Activated T-helper 17 cell treated with anti-CD3 and anti-CD28 coated beads, Interleukin-2, amount 50 U/mL, for 72 hours (primary cell): Measurements from ENCODE around the gene ALPG. TPM values are rescaled to one million over a fixed set of nuclear protein-coding genes. Genes with fewer than 3 reads are reported as not detected.
A peak's percentile ranks its signal among the peaks of the same experiment; 100 is the strongest.
"Not testable (repeated sequence)": the region's sequence is repeated elsewhere in the genome, so short reads cannot be mapped to it uniquely, and the experiment has no call there.

Source experiments
- ATAC-seq: fragments of 150-1000 bp; cut with Tn5 transposase; replicated peaks from 2 replicates; pipeline ENCODE4 v1.10.0; 2021; ENCODE audit warnings: mild to moderate bottlenecking, moderate library complexity
- H3K27ac Mint-ChIP-seq: one replicate; pipeline ENCODE4 v1.8.0; 2022; ENCODE audit warnings: mixed read lengths
- H3K27me3 Mint-ChIP-seq: one replicate; pipeline ENCODE4 v1.8.0; 2022; ENCODE audit warnings: mixed read lengths
- H3K36me3 Mint-ChIP-seq: one replicate; pipeline ENCODE4 v1.8.0; 2022; ENCODE audit warnings: low read depth, mild to moderate bottlenecking, mixed read lengths
- H3K4me1 Mint-ChIP-seq: one replicate; pipeline ENCODE4 v1.8.0; 2022; ENCODE audit warnings: mixed read lengths
- H3K4me3 Mint-ChIP-seq: one replicate; pipeline ENCODE4 v1.8.0; 2022; ENCODE audit warnings: mild to moderate bottlenecking, mixed read lengths
- H3K9me3 Mint-ChIP-seq: one replicate; pipeline ENCODE4 v1.8.0; 2022; ENCODE audit warnings: mixed read lengths
- total RNA-seq, 2 donors: library from RNA; stranded (reverse); gene quantifications; one replicate each; pipeline ENCODE4 v1.2.3, GENCODE V29; 2022

The ALPG gene
- not detected for total RNA-seq

DNA sequence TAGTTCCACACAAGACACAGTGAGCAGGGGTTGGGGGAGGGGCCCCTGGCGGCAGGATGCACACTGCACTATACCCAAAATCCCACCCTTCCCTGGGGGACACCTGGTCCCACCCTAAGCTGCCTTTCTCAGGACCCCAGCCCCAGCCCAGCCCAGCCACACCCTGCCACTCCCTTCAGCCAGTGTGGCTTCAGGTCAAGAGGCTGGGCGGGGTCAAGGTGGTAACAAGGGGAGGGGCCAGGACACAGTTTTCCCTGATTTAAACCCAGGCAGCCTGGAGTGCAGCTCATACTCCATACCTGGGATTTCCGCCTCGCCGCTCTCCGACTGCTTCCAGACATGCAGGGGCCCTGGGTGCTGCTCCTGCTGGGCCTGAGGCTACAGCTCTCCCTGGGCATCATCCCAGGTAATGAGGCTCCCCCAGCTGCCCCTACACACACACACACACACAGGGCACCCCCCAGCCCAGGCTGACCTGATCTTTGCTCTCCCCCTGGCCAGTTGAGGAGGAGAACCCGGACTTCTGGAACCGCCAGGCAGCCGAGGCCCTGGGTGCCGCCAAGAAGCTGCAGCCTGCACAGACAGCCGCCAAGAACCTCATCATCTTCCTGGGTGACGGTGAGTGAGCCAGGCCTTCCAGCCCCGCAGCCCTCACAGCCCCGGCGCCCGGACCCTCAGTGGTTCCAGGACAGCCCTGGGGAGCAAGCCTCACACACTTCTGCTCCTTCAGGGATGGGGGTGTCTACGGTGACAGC lies at the start of gene ALPG:
ALPG (plus strand) TSS at position 289 of the 755 bp plus-strand sequence; CDS start at position 340, 51 bp downstream.
- no peaks in the 10 kb centered on the region for H3K36me3 Mint-ChIP-seq
- no peak within 1 kb of the TSS for H3K27ac Mint-ChIP-seq
- H3K4me3 Mint-ChIP-seq, result no peak within 1 kb of the TSS
- H3K9me3 Mint-ChIP-seq, result no peaks in the 10 kb centered on the region
- peaks cover 13% of the 10 kb centered on the region for H3K27me3 Mint-ChIP-seq
- no peaks in the 10 kb centered on the region for H3K4me1 Mint-ChIP-seq
- no peak for ATAC-seq

DNA sequence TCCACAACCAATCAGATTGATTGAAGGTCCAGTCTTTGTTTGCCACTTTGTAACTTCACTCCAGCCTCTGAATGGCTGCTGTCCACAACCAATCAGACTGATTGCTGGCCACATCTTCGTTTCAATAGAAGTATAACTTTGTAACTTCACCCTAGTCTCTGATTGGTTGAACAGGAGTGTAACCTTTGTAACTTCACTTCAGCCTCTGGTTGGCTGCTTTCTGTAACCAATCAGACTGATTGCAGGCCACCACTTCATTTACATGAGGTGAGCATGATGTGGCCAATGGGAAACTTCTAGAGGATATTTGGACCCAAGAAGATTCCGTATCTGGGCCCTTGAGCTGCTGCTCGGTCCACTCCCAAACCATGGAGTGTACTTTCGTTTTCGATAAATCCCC lies 45.0 kb upstream of the ALPG start:
- no peak for ATAC-seq

DNA sequence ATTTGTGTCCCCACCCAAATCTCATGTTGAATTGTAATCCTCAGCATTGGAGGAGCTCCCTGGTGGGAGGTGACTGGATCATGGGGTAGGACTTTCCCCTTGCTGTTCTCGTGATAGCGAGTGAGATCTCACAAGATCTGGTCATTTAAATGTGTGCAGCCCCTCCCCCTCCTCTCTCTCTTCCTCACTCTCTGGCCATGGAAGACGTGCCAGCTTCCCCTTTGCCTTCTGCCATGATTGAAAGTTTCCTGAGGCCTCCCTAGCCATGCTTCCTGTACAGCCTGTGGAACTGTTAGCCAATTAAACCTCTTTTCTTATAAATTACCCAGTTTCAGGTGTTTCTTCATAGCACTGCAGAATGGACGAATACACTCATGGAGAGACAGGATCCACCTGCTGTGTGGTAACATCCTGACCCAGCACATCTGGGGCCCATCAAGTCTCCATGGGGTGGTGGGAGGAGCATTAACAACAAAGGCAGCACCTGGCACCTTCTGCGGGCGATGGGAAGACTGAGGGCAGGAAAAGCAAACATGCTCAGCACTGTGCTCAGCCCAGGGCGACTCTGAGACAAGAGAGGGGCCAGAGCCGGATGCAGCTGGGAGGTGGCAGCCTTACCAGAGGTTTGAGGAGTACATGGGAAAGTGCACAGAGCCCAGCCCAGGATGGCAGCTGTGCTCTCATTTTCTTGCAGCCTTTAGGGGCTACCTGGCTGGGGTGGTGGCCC lies 44.3 kb upstream of the ALPG start:
- no peak overlapping the region for H3K4me3 Mint-ChIP-seq
- ATAC-seq, result no peak
- H3K27ac Mint-ChIP-seq, result no peak overlapping the region
- no peaks in the 10 kb centered on the region for H3K36me3 Mint-ChIP-seq
- no peaks in the 10 kb centered on the region for H3K9me3 Mint-ChIP-seq
- peaks cover 5% of the 10 kb centered on the region for H3K4me1 Mint-ChIP-seq
- no peaks in the 10 kb centered on the region for H3K27me3 Mint-ChIP-seq

More for the DNA sequence above, 45.0 kb upstream of the ALPG start:
- H3K4me3 Mint-ChIP-seq, result no peak overlapping the region
- H3K4me1 Mint-ChIP-seq, result peaks cover 5% of the 10 kb centered on the region
- H3K36me3 Mint-ChIP-seq, result no peaks in the 10 kb centered on the region
- H3K9me3 Mint-ChIP-seq, result no peaks in the 10 kb centered on the region
- H3K27me3 Mint-ChIP-seq, result no peaks in the 10 kb centered on the region
- H3K27ac Mint-ChIP-seq, result no peak overlapping the region

- ATAC-seq, result not testable (repeated sequence)
Observed at GRCh38 chr2:232363064-232363783, 43.4 kb upstream of the ALPG start.

GRCh38 chr2:232363784-232364615 lies 42.6 kb upstream of the ALPG start:
- peaks cover 5% of the 10 kb centered on the region for H3K4me1 Mint-ChIP-seq
- H3K36me3 Mint-ChIP-seq, result no peaks in the 10 kb centered on the region
- H3K4me3 Mint-ChIP-seq, result peak overlapping the region; percentile 88
- peak; percentile 49 for ATAC-seq
- H3K9me3 Mint-ChIP-seq, result no peaks in the 10 kb centered on the region
- peak overlapping the region; percentile 87 for H3K27ac Mint-ChIP-seq
- no peaks in the 10 kb centered on the region for H3K27me3 Mint-ChIP-seq

More at GRCh38 chr2:232363064-232363783, 43.4 kb upstream of the ALPG start:
- H3K4me1 Mint-ChIP-seq, H3K9me3 Mint-ChIP-seq, H3K36me3 Mint-ChIP-seq, H3K27me3 Mint-ChIP-seq: not testable (repeated sequence)
- Mint-ChIP-seq H3K27ac (peak overlapping the region; percentile 87), H3K4me3 (peak overlapping the region; percentile 88)

- not testable (repeated sequence) for H3K27ac Mint-ChIP-seq, H3K4me1 Mint-ChIP-seq, H3K4me3 Mint-ChIP-seq, H3K36me3 Mint-ChIP-seq, ATAC-seq, H3K9me3 Mint-ChIP-seq, H3K27me3 Mint-ChIP-seq
Observed at GRCh38 chr2:232364806-232365594, 41.6 kb upstream of the ALPG start.

GRCh38 chr2:232365621-232366321 lies 40.9 kb upstream of the ALPG start:
- H3K27ac Mint-ChIP-seq, result no peak overlapping the region
- no peaks in the 10 kb centered on the region for H3K27me3 Mint-ChIP-seq
- H3K4me1 Mint-ChIP-seq, result peaks cover 5% of the 10 kb centered on the region
- H3K9me3 Mint-ChIP-seq, result no peaks in the 10 kb centered on the region
- H3K36me3 Mint-ChIP-seq, result no peaks in the 10 kb centered on the region
- peak; percentile 48 for ATAC-seq
- H3K4me3 Mint-ChIP-seq, result no peak overlapping the region

GRCh38 chr2:232366461-232366860 lies 40.2 kb upstream of the ALPG start:
- not testable (repeated sequence) for H3K4me3 Mint-ChIP-seq, H3K36me3 Mint-ChIP-seq, ATAC-seq, H3K27me3 Mint-ChIP-seq, H3K4me1 Mint-ChIP-seq, H3K9me3 Mint-ChIP-seq, H3K27ac Mint-ChIP-seq

GRCh38 chr2:232367016-232367415 lies 39.6 kb upstream of the ALPG start:
- no peak for ATAC-seq
- H3K27ac Mint-ChIP-seq, result no peak overlapping the region
- H3K9me3 Mint-ChIP-seq, result no peaks in the 10 kb centered on the region
- H3K27me3 Mint-ChIP-seq, result no peaks in the 10 kb centered on the region
- no peak overlapping the region for H3K4me3 Mint-ChIP-seq
- peaks cover 5% of the 10 kb centered on the region for H3K4me1 Mint-ChIP-seq
- H3K36me3 Mint-ChIP-seq, result no peaks in the 10 kb centered on the region

- H3K4me3 Mint-ChIP-seq, result no peak overlapping the region
- H3K27me3 Mint-ChIP-seq, result no peaks in the 10 kb centered on the region
- no peaks in the 10 kb centered on the region for H3K36me3 Mint-ChIP-seq
- H3K9me3 Mint-ChIP-seq, result no peaks in the 10 kb centered on the region
- no peak overlapping the region for H3K27ac Mint-ChIP-seq
- peaks cover 5% of the 10 kb centered on the region for H3K4me1 Mint-ChIP-seq
- ATAC-seq, result no peak
Observed at GRCh38 chr2:232367591-232368233, 38.9 kb upstream of the ALPG start.

- no peaks in the 10 kb centered on the region for H3K27me3 Mint-ChIP-seq
- H3K4me1 Mint-ChIP-seq, result peaks cover 5% of the 10 kb centered on the region
- no peaks in the 10 kb centered on the region for H3K36me3 Mint-ChIP-seq
- H3K4me3 Mint-ChIP-seq, result no peak overlapping the region
- ATAC-seq, result no peak
- H3K27ac Mint-ChIP-seq, result no peak overlapping the region
- H3K9me3 Mint-ChIP-seq, result no peaks in the 10 kb centered on the region
Observed at GRCh38 chr2:232368311-232368731, 38.3 kb upstream of the ALPG start.

- Mint-ChIP-seq H3K4me3 (no peak overlapping the region), H3K9me3 (no peaks in the 10 kb centered on the region), H3K27me3 (no peaks in the 10 kb centered on the region), H3K27ac (no peak overlapping the region), H3K4me1 (no peaks in the 10 kb centered on the region), H3K36me3 (no peaks in the 10 kb centered on the region)
- no peak for ATAC-seq
Observed at GRCh38 chr2:232369126-232369951, 37.3 kb upstream of the ALPG start.
